WTC11 (cell line): ENCODE results near the gene PDE11A.

ENCODE experiments used
- CTCF ChIP-seq: fragments of 200-600 bp; IDR thresholded peaks from 2 replicates; pipeline ENCODE4 v1.8.0; 2022; ENCODE audit warnings: antibody characterized with exemption
- ELF4 ChIP-seq: sonication (generic); formaldehyde crosslinking; IDR thresholded peaks from 2 replicates; pipeline ENCODE4 v1.8.1; 2022; ENCODE audit warnings: low read depth, mild to moderate bottlenecking, moderate library complexity, missing genetic modification reagents
- ESRRA ChIP-seq: sonication (generic); formaldehyde crosslinking; IDR thresholded peaks from 2 replicates; pipeline ENCODE4 v1.8.1; 2022; ENCODE audit warnings: mild to moderate bottlenecking, missing genetic modification reagents, borderline replicate concordance
- FOXJ3 ChIP-seq: sonication (generic); formaldehyde crosslinking; IDR thresholded peaks from 2 replicates; pipeline ENCODE4 v1.9.0; 2021; ENCODE audit warnings: missing genetic modification reagents, mild to moderate bottlenecking, borderline replicate concordance
- FOXK1 ChIP-seq: sonication (generic); formaldehyde crosslinking; IDR thresholded peaks from 2 replicates; pipeline ENCODE4 v1.8.0; 2022; ENCODE audit warnings: mild to moderate bottlenecking, moderate library complexity, missing genetic modification reagents
- FOXP1 ChIP-seq: sonication (generic); formaldehyde crosslinking; IDR thresholded peaks from 2 replicates; pipeline ENCODE4 v1.8.0; 2022; ENCODE audit warnings: missing genetic modification reagents, mild to moderate bottlenecking, moderate library complexity, borderline replicate concordance
- JUN ChIP-seq: sonication (generic); formaldehyde crosslinking; IDR thresholded peaks from 2 replicates; pipeline ENCODE4 v1.8.0; 2023; ENCODE audit warnings: mild to moderate bottlenecking, missing genetic modification reagents
- MLX ChIP-seq: sonication (generic); formaldehyde crosslinking; IDR thresholded peaks from 2 replicates; pipeline ENCODE4 v1.8.1; 2023; ENCODE audit warnings: mild to moderate bottlenecking, missing genetic modification reagents, moderate library complexity
- TEAD1 ChIP-seq: sonication (generic); formaldehyde crosslinking; IDR thresholded peaks from 2 replicates; pipeline ENCODE4 v1.8.0; 2022; ENCODE audit warnings: mild to moderate bottlenecking, missing genetic modification reagents
- ZNF281 ChIP-seq: sonication (generic); formaldehyde crosslinking; IDR thresholded peaks from 2 replicates; pipeline ENCODE4 v1.8.0; 2023; ENCODE audit warnings: mild to moderate bottlenecking, missing genetic modification reagents

- TF ChIP-seq CTCF (no peak), FOXP1 (CRISPR knock-in tag) (no peak), FOXJ3 (CRISPR knock-in tag) (no peak), TEAD1 (CRISPR knock-in tag) (no peak), ELF4 (no peak), ZNF281 (no peak), FOXK1 (CRISPR knock-in tag) (no peak), ESRRA (CRISPR knock-in tag) (no peak), JUN (CRISPR knock-in tag) (no peak), MLX (no peak)
Observed at GRCh38 chr2:178101321-178102079, 28.9 kb upstream of the PDE11A start.
